HL-60 (cell line): ENCODE results near the gene TP53I3.

Experiments used
- CTCF ChIP-seq: IDR thresholded peaks from one replicate; pipeline ENCODE4 v1.5.1; 2011; ENCODE audit warnings: low read length, control low read depth, inconsistent platforms; ENCODE audit not compliant: insufficient read depth
- GABPA ChIP-seq: IDR thresholded peaks from 2 replicates; pipeline ENCODE4 v1.6.1; 2012; ENCODE audit warnings: low read depth
- POLR2AphosphoS5 ChIP-seq: IDR thresholded peaks from 2 replicates; pipeline ENCODE4 v1.6.1; 2012; ENCODE audit warnings: low read depth
- REST ChIP-seq: IDR thresholded peaks from 2 replicates; pipeline ENCODE4 v1.6.1; 2012; ENCODE audit warnings: low read depth; ENCODE audit not compliant: insufficient replicate concordance
- SPI1 ChIP-seq: IDR thresholded peaks from 2 replicates; pipeline ENCODE4 v1.6.1; 2012; ENCODE audit warnings: low read depth, mild to moderate bottlenecking, borderline replicate concordance

GRCh38 chr2:24110660-24111303 is 26.1 kb upstream of the TP53I3 start:
- TF ChIP-seq CTCF (no peak), REST (no peak), POLR2AphosphoS5 (no peak), SPI1 (no peak), GABPA (no peak)
